GM18502 (cell line): ENCODE results near the gene PCGF5.
A peak's percentile ranks its signal among the peaks of the same experiment; 100 is the strongest.
"Not testable (repeated sequence)": the region's sequence is repeated elsewhere in the genome, so short reads cannot be mapped to it uniquely, and the experiment has no call there.

Experiments
- ATAC-seq: cut with Tn5 transposase; IDR thresholded peaks from one replicate; pipeline ENCODE4 v1.9.1; 2021; ENCODE audit warnings: mild to moderate bottlenecking; ENCODE audit not compliant: unreplicated experiment, poor library complexity

PCGF5 gene

GRCh38 chr10:91271886-91272285 is 51.4 kb downstream of the PCGF5 start:
- ATAC-seq, result no peak

DNA sequence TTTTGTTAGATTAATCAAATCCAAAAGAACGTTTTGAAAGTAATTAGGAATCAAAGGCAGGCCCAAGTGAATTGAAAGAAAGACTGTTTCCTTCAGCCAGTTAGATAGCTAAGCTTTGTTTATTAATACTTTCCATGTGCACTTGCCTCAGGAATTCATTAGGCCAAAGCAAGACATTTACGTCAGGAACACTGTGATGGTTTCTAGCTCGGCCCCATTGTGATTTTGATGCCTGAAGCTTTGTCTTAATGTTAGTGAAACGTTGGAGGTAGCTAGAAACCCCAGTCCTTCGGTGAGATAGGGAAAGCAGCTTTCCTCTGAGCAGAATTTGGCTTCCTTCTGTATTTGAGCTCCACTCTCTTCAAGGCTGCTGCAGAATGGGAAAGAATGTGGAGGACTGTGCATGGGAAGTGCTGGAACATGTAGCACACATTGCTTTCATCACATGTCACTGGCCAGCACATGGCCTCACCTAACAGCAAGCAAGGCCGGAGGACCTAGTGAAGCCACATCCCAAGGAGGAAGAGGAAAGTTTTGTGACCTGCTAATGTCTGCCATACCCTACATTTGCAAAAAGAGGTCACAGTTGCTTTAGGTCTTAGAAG is 64.1 kb downstream of the PCGF5 start:
- ATAC-seq, result no peak

DNA sequence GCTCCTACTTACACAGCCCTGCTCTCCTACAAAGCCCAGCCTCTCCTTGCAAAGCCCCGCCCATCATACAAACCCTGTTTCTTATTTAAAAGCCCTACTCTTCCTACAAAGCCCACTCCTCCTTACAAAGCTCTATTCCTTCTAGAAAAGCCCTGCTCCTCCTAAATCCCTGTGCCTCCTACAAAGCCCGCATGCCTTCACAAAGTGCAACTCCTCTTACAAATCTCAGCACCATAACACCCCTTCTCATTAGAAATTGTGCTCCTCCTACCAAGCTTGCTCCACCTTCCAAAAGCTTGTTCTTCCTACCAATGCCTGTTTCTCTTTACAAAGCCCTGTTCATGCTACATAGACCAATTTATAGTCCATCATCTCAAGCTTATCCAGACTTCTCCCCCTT is 66.1 kb downstream of the PCGF5 start:
- no peak for ATAC-seq

DNA sequence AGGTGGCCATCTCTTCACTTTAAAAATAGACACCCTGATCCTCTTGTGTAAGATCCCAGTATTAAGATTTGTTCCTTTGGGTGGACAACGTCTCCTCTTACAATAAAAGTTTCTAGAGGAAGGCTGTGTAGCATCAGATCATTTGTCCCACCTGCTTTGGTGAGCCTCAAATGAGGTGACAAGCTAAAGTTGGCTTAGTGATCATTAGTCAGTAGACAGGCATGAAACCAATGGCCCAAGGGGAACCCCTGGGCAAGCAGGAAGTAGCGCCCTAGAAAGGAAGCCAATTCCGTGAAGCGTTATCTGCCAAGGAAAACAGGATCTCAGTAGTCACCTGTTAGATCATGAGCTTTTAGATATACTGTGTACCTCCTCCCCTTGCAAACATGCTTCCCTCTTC is 66.8 kb downstream of the PCGF5 start:
- no peak for ATAC-seq

GRCh38 chr10:91287912-91288311 is 67.4 kb downstream of the PCGF5 start:
- ATAC-seq, result no peak

- no peak for ATAC-seq
Measured at GRCh38 chr10:91289305-91289704, 68.8 kb downstream of the PCGF5 start.

DNA sequence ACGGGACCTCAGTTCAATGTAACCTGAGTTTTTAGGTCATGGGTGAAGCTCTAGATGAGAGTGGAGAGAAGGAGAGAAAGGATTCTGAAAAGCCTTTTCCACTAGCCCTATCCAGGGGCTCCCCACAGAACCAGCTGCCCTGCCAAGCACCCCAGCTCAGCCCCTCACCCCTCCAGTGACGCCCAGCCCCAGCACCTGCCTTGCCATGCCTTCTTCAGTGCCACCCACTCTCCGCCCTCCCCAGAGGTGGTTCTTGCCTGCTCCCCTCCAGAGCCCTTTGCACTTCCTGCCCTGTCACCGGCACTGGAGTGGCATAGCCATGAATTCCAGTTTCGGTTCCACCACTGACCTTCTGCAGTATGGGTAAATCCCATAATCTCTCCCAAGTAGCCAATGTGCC is 70.1 kb downstream of the PCGF5 start:
- ATAC-seq, result no peak

- no peak for ATAC-seq
Measured at GRCh38 chr10:91294134-91294906, 73.9 kb downstream of the PCGF5 start.

DNA sequence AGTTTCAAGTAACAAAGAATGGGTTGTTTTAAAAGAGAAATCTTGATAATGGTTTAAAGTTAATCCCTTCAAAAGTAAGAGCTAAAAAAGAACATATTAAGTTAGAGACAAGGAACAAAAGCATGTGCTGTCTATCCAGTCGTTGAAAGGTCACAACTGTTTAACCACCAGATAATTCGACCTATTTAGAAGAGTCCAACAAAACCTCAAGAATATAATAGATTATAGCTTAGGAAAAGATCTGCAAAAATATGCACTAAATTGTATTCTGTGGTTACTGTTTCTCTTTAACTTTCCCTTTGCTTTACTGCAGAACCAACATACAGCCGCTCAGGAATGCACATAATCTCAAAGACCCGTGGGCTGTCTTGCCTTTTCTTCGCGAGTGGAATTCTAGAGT is 74.9 kb downstream of the PCGF5 start:
- ATAC-seq, result no peak

- ATAC-seq, result no peak
Measured at GRCh38 chr10:91296471-91296870, 76.0 kb downstream of the PCGF5 start.

- peak; percentile 86 for ATAC-seq
Measured at GRCh38 chr10:91298224-91298871, 77.9 kb downstream of the PCGF5 start.

DNA sequence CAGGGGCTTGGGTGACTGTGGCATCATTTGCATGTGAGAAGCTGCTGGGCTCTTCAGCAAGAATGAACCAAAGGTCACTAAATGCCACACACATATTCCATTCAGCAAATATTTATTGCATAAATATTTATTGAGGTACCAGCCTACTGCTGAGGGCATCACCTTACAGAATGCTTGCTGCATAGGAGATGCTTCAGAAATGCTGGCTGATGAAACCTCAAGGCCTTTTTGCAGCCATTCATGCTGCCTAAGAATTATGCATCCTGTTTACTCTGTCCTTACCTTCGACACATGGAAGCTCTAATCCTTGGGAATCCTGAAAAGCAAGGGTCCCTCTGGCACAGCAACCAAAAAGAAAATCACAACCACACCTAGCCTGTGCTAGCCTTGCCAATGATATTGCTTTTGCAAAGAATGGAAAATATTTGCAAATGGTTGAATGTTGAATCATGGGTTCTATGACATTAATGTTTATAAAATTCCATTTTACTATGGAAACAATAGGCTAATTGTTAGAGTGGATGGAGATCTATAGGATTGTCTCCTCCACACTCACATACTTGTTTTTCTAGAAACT is 79.6 kb downstream of the PCGF5 start:
- no peak for ATAC-seq

DNA sequence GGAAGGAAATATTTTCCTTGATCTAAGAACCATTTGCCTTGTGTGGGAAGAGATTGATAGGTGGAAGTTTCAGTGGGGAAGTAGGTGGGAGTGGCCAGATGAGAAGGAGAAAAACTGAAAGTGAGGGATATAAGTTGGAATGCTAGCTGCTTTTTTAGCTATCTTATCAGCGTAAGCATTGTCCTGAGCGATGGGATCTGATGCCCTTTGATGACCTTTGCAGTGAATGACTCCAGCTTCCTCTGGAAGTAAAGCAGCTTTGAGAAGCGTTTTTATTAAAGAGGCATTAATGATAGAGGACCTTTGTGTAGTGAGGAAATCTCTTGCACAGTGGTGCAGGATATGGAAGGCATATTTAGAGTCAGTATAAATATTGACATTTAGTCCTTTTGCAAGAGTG is 82.5 kb downstream of the PCGF5 start:
- ATAC-seq, result not testable (repeated sequence)

DNA sequence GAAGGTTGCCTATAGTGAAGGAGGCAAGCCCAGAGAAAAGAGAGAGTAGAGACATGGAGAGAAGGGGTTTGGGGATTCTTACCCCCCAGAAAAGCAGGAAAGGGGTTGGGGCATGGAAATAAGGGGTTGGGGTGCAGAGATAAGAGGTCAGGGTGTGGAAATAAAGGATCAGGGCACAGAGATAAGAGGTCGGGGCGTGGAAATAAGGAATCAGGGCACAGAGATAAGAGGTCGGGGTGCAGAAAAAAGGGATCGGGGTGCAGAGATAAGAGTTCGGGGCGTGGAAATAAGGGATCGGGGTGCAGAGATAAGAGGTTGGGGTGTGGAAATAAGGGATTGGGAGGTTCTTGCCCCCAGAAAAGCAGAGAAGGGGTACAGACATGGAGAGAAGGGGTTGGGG is 85.5 kb downstream of the PCGF5 start:
- ATAC-seq, result not testable (repeated sequence)

DNA sequence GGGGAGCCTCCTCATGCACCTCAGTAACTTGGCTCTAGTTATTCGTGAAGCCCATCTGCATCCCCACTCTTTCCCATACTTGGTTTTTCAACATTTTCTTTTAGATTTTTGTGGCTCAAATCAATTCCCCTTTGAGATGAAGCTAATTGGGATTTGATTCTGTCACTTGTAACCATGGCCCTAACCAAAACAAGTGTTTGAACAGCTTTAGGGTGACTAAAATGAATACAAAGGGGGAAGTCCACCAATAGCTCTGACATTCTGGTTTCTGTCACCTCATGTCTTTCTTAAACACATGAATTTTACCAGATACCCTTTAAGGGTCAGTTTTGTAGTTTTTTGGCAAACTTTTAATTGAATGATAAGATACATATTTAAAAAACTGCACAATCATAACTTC is 87.0 kb downstream of the PCGF5 start:
- no peak for ATAC-seq

GRCh38 chr10:91309711-91310110 is 89.2 kb downstream of the PCGF5 start:
- no peak for ATAC-seq

DNA sequence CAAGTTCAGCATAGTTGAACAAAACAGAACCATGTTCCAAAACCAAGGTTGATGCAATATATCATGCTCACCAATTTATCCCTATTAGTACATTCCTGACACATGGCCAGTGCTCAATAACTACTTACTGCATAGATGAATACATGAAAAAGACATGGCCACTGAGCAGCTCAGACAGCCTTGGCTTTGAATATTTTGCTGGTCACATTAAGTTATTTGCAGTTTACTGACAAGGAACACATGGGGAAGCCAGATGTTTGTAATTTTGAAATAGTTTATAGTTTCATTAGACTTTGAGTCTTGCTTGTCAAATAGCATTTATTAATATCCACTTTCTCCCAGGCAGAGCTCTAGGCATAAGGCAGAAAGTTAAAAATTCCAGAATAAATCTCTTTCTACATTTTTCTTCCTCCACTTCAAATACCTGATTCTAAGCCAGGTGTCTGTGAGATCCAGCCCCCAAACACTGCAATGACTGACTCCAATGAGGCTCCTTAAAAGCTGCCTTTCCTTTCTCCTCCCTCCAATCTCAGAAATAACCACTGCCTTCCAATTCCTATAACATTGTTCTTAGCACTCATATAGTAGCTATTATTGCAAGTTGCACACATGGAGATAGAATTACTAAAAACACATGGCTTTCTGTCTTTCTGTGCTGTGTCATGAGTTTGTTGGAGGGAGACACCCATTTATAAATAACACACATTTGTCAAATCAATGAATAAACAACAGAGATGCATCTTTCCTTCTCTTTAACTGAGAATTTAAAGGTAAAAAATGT is 91.3 kb downstream of the PCGF5 start:
- ATAC-seq, result no peak

DNA sequence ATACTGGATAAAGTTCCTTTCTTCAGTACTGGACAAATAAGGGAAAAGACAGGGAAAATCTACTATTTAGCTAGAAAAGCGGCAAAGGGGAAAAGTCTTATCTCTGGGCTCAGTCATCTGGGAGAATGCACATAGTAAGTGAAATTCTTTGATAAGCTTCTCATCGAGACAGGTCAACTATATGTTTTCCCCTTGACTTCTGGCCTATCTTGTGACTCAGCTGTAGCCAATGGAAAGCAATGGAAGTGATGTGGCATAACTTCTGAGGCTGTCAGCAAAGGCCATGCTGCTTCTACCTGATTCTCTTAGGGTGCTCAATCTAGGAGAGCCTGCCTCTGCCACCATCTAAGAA is 91.9 kb downstream of the PCGF5 start:
- ATAC-seq, result no peak

GRCh38 chr10:91313796-91314485 is 93.5 kb downstream of the PCGF5 start:
- ATAC-seq, result no peak

GRCh38 chr10:91316486-91316885 is 96.0 kb downstream of the PCGF5 start:
- no peak for ATAC-seq
